ENCODE results near the gene ACRV1. TPM values are rescaled to one million over a fixed set of nuclear protein-coding genes. Genes with fewer than 3 reads are reported as not detected.

Gene ACRV1
- total RNA-seq, 1 donor from 2014 or later, result not detected

- no peak for DNase-seq (ENCODE audit: low read depth)
- FAIRE-seq, result no peak
- Histone ChIP-seq H3K27me3 (ENCODE audit: control insufficient read depth, insufficient read depth, low read length) (no peaks in the 10 kb centered on the region), H3K4me3 (ENCODE audit: low read depth, low read length) (no peak overlapping the region), H3K36me3 (ENCODE audit: control insufficient read depth, insufficient read depth, low read length) (no peaks in the 10 kb centered on the region)
- TF ChIP-seq, protein P1, sequence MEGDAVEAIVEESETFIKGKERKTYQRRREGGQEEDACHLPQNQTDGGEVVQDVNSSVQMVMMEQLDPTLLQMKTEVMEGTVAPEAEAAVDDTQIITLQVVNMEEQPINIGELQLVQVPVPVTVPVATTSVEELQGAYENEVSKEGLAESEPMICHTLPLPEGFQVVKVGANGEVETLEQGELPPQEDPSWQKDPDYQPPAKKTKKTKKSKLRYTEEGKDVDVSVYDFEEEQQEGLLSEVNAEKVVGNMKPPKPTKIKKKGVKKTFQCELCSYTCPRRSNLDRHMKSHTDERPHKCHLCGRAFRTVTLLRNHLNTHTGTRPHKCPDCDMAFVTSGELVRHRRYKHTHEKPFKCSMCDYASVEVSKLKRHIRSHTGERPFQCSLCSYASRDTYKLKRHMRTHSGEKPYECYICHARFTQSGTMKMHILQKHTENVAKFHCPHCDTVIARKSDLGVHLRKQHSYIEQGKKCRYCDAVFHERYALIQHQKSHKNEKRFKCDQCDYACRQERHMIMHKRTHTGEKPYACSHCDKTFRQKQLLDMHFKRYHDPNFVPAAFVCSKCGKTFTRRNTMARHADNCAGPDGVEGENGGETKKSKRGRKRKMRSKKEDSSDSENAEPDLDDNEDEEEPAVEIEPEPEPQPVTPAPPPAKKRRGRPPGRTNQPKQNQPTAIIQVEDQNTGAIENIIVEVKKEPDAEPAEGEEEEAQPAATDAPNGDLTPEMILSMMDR (IDR thresholded peaks at IDR 0.05; ENCODE audit: insufficient read depth, low read length, severe bottlenecking), result no peak
Observed at GRCh38 chr11:125671561-125671960, 9.1 kb downstream of the ACRV1 start.

GRCh38 chr11:125670172-125670571 lies 10.5 kb downstream of the ACRV1 start:
- Histone ChIP-seq H3K36me3 (ENCODE audit: control insufficient read depth, insufficient read depth, low read length) (no peaks in the 10 kb centered on the region), H3K4me3 (ENCODE audit: low read depth, low read length) (no peak overlapping the region), H3K27me3 (ENCODE audit: control insufficient read depth, insufficient read depth, low read length) (no peaks in the 10 kb centered on the region)
- TF ChIP-seq, protein P1 (IDR thresholded peaks at IDR 0.05; ENCODE audit: insufficient read depth, low read length, severe bottlenecking), result no peak
- FAIRE-seq (no peak), DNase-seq (ENCODE audit: low read depth) (no peak)

- TF ChIP-seq, protein P1 (IDR thresholded peaks at IDR 0.05; ENCODE audit: insufficient read depth, low read length, severe bottlenecking), result no peak
- H3K4me3 ChIP-seq (ENCODE audit: low read depth, low read length), result no peak overlapping the region
- H3K36me3 ChIP-seq (ENCODE audit: control insufficient read depth, insufficient read depth, low read length), result no peaks in the 10 kb centered on the region
- no peak for FAIRE-seq
- no peaks in the 10 kb centered on the region for H3K27me3 ChIP-seq (ENCODE audit: control insufficient read depth, insufficient read depth, low read length)
- DNase-seq (ENCODE audit: low read depth), result no peak
Observed at GRCh38 chr11:125667151-125667550, 13.5 kb downstream of the ACRV1 start.

- FAIRE-seq (no peak), DNase-seq (ENCODE audit: low read depth) (no peak)
- Histone ChIP-seq H3K4me3 (ENCODE audit: low read depth, low read length) (no peak overlapping the region), H3K27me3 (ENCODE audit: control insufficient read depth, insufficient read depth, low read length) (no peaks in the 10 kb centered on the region), H3K36me3 (ENCODE audit: control insufficient read depth, insufficient read depth, low read length) (no peaks in the 10 kb centered on the region)
- TF ChIP-seq, protein P1 (IDR thresholded peaks at IDR 0.05; ENCODE audit: insufficient read depth, low read length, severe bottlenecking), result no peak
Observed at GRCh38 chr11:125663910-125664309, 16.7 kb downstream of the ACRV1 start.

GRCh38 chr11:125662689-125663088 lies 18.0 kb downstream of the ACRV1 start:
- no peak for FAIRE-seq
- DNase-seq (ENCODE audit: low read depth), result no peak
- Histone ChIP-seq H3K27me3 (ENCODE audit: control insufficient read depth, insufficient read depth, low read length) (no peaks in the 10 kb centered on the region), H3K4me3 (ENCODE audit: low read depth, low read length) (no peak overlapping the region), H3K36me3 (ENCODE audit: control insufficient read depth, insufficient read depth, low read length) (no peaks in the 10 kb centered on the region)
- TF ChIP-seq, protein P1 (IDR thresholded peaks at IDR 0.05; ENCODE audit: insufficient read depth, low read length, severe bottlenecking), result no peak

DNA sequence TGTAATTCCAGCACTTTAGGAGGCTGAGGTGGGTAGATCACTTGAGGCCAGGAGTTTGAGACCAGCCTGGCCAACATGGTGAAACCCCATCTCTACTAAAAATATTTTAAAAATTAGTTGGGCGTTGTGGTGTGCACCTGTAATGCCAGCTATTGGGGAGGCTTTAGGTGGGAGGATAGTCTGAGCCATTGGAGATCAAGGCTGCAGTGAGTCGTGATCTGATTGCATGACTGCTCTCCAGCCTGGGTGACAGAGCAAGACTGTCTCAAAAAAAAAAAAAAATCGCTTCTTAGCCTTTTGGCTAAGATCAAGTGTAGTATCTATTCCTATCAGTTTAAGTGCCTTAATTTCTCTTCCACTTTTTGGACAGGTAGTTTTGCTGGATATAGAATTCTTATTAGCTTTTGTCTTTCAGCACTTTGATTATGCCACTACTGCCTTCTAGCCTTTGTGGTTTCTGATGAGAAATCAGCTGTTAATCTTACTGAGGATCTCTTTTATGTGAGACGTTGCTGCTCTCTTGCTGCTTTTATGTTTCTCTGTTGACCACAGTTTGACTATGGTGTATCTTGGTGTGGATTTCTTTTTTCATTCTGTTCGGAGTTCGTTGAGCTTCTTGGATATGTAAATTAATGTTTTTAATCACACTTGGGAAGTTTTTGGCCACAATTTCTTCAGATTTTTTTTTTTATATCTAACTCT lies 31.0 kb downstream of the ACRV1 start:
- TF ChIP-seq, protein P1 (IDR thresholded peaks at IDR 0.05; ENCODE audit: insufficient read depth, low read length, severe bottlenecking), result no peak
- no peak for FAIRE-seq
- no peaks in the 10 kb centered on the region for H3K36me3 ChIP-seq (ENCODE audit: control insufficient read depth, insufficient read depth, low read length)
- H3K4me3 ChIP-seq (ENCODE audit: low read depth, low read length), result no peak overlapping the region
- DNase-seq (ENCODE audit: low read depth), result no peak
- H3K27me3 ChIP-seq (ENCODE audit: control insufficient read depth, insufficient read depth, low read length), result no peaks in the 10 kb centered on the region
